Esophagus squamous epithelium (tissue), 4 donors: ENCODE results near the gene ABCA1.

Experiments
- CTCF ChIP-seq, 6 experiments: fragments of 450-650 bp in 4 of 6; fragments of 200-600 bp in 2 of 6; sonication (generic) in 2 of 6; IDR thresholded peaks; one replicate each; pipeline ENCODE4 v1.5.1; 2016 to 2019; ENCODE audit warnings: antibody characterized with exemption in 6 of 6, mild to moderate bottlenecking in 4 of 6, moderate library complexity in 4 of 6
- POLR2A ChIP-seq, 4 donors: fragments of 450-650 bp; IDR thresholded peaks; one replicate each; pipeline ENCODE4 v1.6.1; 2017; ENCODE audit warnings: antibody characterized with exemption in 4 of 4, mild to moderate bottlenecking in 4 of 4, moderate library complexity in 3 of 4

GRCh38 chr9:104794070-104794469, 133.9 kb downstream of the ABCA1 start:
- TF ChIP-seq CTCF (IDR thresholded peaks at IDR 0.05) = no peak
- no peak for TF ChIP-seq POLR2A (IDR thresholded peaks at IDR 0.05)
